Measurements from ENCODE around the gene TMSB4Y. TPM values are rescaled to one million over a fixed set of nuclear protein-coding genes. Genes with fewer than 3 reads are reported as not detected.

TMSB4Y gene
- total RNA-seq, 2 donors from 2014 or later = 0.95 TPM; not detected in 1

Other genes starting within 250 kb of the TMSB4Y start
- 10 to 100 TPM in 1 of 2 donors, not detected in 1; 38.9 TPM for gene UTY, start 223.9 kb upstream of the TMSB4Y start, total RNA-seq